CD14-positive monocyte (primary cell): ENCODE measurements around the gene KCNJ1. TPM values are rescaled to one million over a fixed set of nuclear protein-coding genes. Genes with fewer than 3 reads are reported as not detected.

Source experiments
- DNase-seq, 3 donors: peaks; one replicate each; pipeline ENCODE4 v3.0.0-alpha.2; 2011 to 2022
- H2AFZ ChIP-seq: 2 replicates; pipeline ENCODE4 v1.6.0; 2012; ENCODE audit warnings: mild to moderate bottlenecking, low read depth, low read length, inconsistent platforms; ENCODE audit not compliant: insufficient read depth, poor library complexity, severe bottlenecking
- H3K27ac ChIP-seq, 2 donors: 1 replicate in 1 of 2; 2 replicates in 1 of 2; pipeline ENCODE4 v1.5.1; 2012 to 2013; ENCODE audit warnings: low read length in 2 of 2, control low read depth in 1 of 2, inconsistent platforms in 1 of 2, low read depth in 1 of 2, mild to moderate bottlenecking in 1 of 2
- H3K27me3 ChIP-seq, 2 donors: one replicate each; pipeline versions ENCODE4 v1.6.0 to v1.6.1; 2011 to 2013; ENCODE audit warnings: low read length in 2 of 2; ENCODE audit not compliant: control insufficient read depth in 2 of 2, insufficient read depth in 2 of 2
- H3K36me3 ChIP-seq, 2 donors: replicated peaks in 1 of 2; 1 replicate in 1 of 2; 2 replicates in 1 of 2; pipeline versions ENCODE4 v1.5.1 to v1.6.1; 2012 to 2013; ENCODE audit warnings: low read length in 2 of 2, control low read depth in 1 of 2, inconsistent platforms in 1 of 2, mild to moderate bottlenecking in 1 of 2; ENCODE audit not compliant: insufficient read depth in 2 of 2, control insufficient read depth in 1 of 2
- H3K4me1 ChIP-seq, 2 donors: 1 replicate in 1 of 2; 2 replicates in 1 of 2; pipeline versions ENCODE4 v1.5.1 to v1.6.1; 2012 to 2013; ENCODE audit warnings: low read length in 2 of 2, control low read depth in 1 of 2, inconsistent platforms in 1 of 2, mild to moderate bottlenecking in 1 of 2, moderate library complexity in 1 of 2; ENCODE audit not compliant: insufficient read depth in 2 of 2, control insufficient read depth in 1 of 2
- H3K4me2 ChIP-seq: replicated peaks from 2 replicates; pipeline ENCODE3; 2012; ENCODE audit warnings: low read length, moderate library complexity, mild to moderate bottlenecking; ENCODE audit not compliant: poor library complexity, severe bottlenecking; ENCODE audit errors: extremely low read depth
- H3K4me3 ChIP-seq, 3 experiments: fragments of 200-600 bp in 1 of 3; sonication (generic) in 1 of 3; replicated peaks in 1 of 3; 1 replicate in 2 of 3; 2 replicates in 1 of 3; pipeline ENCODE4 v1.5.1; 2011 to 2013; ENCODE audit warnings: low read length in 3 of 3, mild to moderate bottlenecking in 3 of 3, control low read depth in 2 of 3, low read depth in 2 of 3, inconsistent platforms in 1 of 3, moderate library complexity in 1 of 3
- H3K79me2 ChIP-seq: 2 replicates; pipeline ENCODE4 v1.6.0; 2012; ENCODE audit warnings: mild to moderate bottlenecking, control low read depth, inconsistent platforms, low read length, moderate library complexity; ENCODE audit not compliant: insufficient read depth
- H3K9ac ChIP-seq: 2 replicates; pipeline ENCODE4 v1.6.0; 2017; ENCODE audit warnings: low read length, mild to moderate bottlenecking; ENCODE audit not compliant: insufficient read depth, poor library complexity, severe bottlenecking
- H3K9me3 ChIP-seq, 2 donors: replicated peaks in 1 of 2; 1 replicate in 1 of 2; 2 replicates in 1 of 2; pipeline versions ENCODE4 v1.5.1 to v1.6.1; 2012 to 2013; ENCODE audit warnings: low read length in 2 of 2, control low read depth in 1 of 2; ENCODE audit not compliant: control insufficient read depth in 1 of 2, insufficient read depth in 1 of 2
- H4K20me1 ChIP-seq: 2 replicates; pipeline ENCODE4 v1.6.0; 2012; ENCODE audit warnings: mild to moderate bottlenecking, low read length, control low read depth, moderate library complexity; ENCODE audit not compliant: insufficient read depth
- H3K27ac Mint-ChIP-seq, 7 donors: one replicate each; pipeline ENCODE4 v1.8.0; 2020; ENCODE audit warnings: mild to moderate bottlenecking in 7 of 7, mixed read lengths in 7 of 7, moderate library complexity in 6 of 7, inconsistent platforms in 2 of 7
- H3K27me3 Mint-ChIP-seq, 3 donors: one replicate each; pipeline ENCODE4 v1.8.0; 2021 to 2022; ENCODE audit warnings: low read depth in 3 of 3, mild to moderate bottlenecking in 3 of 3, mixed read lengths in 3 of 3, moderate library complexity in 3 of 3, inconsistent platforms in 1 of 3
- H3K36me3 Mint-ChIP-seq, 2 donors: one replicate each; pipeline ENCODE4 v1.8.0; 2020; ENCODE audit warnings: mixed read lengths in 2 of 2, inconsistent platforms in 1 of 2, mild to moderate bottlenecking in 1 of 2
- H3K4me1 Mint-ChIP-seq: one replicate; pipeline ENCODE4 v1.8.0; 2020; ENCODE audit warnings: mild to moderate bottlenecking, mixed read lengths
- H3K4me3 Mint-ChIP-seq, 2 donors: one replicate each; pipeline ENCODE4 v1.8.0; 2020; ENCODE audit warnings: mild to moderate bottlenecking in 2 of 2, mixed read lengths in 2 of 2, moderate library complexity in 1 of 2
- H3K9me3 Mint-ChIP-seq, 7 donors: one replicate each; pipeline ENCODE4 v1.8.0; 2020 to 2022; ENCODE audit warnings: mixed read lengths in 7 of 7, mild to moderate bottlenecking in 6 of 7, moderate library complexity in 6 of 7, inconsistent platforms in 2 of 7
- WGBS: methylation state at CpG from one replicate; pipeline ENCODE4 v1.1.5; 2013; ENCODE audit warnings: missing lambda C conversion rate; ENCODE audit not compliant: insufficient coverage; 5-methylcytosine and 5-hydroxymethylcytosine counted together
- intact Hi-C, 2 donors: fragments of 100-400 bp; cut with micrococcal nuclease; formaldehyde crosslinking; loops; one replicate each; pipeline versions ENCODE4 v1.15.0 to v1.15.1; 2023
- polyA plus RNA-seq, 3 donors: library from polyadenylated mRNA; depleted of rRNA in 1 of 3; unstranded in 2 of 3; stranded (reverse) in 1 of 3; fragments of 300-500 nt in 2 of 3; fragments of >200 nt in 1 of 3; fragmentation: Illumina TruSeq in 2 of 3; gene quantifications; 1 replicate in 2 of 3; 2 replicates in 1 of 3; pipeline ENCODE4 v1.2.3, GENCODE V29; 2012 to 2021
- TF ChIP-seq, protein P1 (sequence below): fragments of 200-600 bp; IDR thresholded peaks from one replicate; pipeline ENCODE4 v1.8.0; 2022; ENCODE audit warnings: antibody characterized with exemption, mild to moderate bottlenecking

The KCNJ1 gene
- polyA plus RNA-seq, 3 donors = 0.12 to 0.47 TPM; not detected in 1

DNA sequence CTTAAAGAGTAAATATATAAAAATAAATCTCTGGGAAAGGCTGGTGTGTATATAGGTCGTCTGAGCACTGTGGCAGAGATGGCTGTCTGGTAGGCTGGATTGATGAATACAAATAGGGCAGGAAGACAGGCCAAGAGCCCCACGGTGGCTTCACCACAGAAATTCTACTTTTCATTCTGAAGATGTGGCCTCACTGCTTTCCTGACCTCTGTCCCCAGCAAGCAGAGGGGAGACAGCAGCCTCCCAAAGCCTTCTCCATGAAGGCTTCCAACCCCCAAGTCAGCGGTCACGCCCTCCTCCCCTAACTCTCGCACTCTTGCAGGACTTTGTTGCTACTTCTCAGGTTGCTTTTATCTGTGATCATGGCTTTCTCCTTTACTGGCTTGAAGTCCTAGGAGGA is 10.6 kb upstream of the KCNJ1 start:
- DNase-seq = no peak
- Histone ChIP-seq H3K9me3 (no peaks in the 10 kb centered on the region), H3K79me2 (no peaks in the 10 kb centered on the region), H3K4me1 (no peaks in the 10 kb centered on the region), H3K4me2 (no peak overlapping the region), H3K27me3 (no peaks in the 10 kb centered on the region), H2AFZ (no peak overlapping the region), H3K27ac (no peak overlapping the region), H3K9ac (no peak overlapping the region), H4K20me1 (no peaks in the 10 kb centered on the region), H3K4me3 (no peak overlapping the region), H3K36me3 (no peaks in the 10 kb centered on the region)
- intact Hi-C loops = no loop called here
- Mint-ChIP-seq H3K36me3 (no peaks in the 10 kb centered on the region), H3K9me3 (no peaks in the 10 kb centered on the region), H3K27me3 (peaks cover 2 to 10% (median 4%) of the 10 kb centered on the region in 3 donors), H3K4me3 (no peak overlapping the region), H3K27ac (no peak overlapping the region), H3K4me1 (no peaks in the 10 kb centered on the region)
- TF ChIP-seq, protein P1, sequence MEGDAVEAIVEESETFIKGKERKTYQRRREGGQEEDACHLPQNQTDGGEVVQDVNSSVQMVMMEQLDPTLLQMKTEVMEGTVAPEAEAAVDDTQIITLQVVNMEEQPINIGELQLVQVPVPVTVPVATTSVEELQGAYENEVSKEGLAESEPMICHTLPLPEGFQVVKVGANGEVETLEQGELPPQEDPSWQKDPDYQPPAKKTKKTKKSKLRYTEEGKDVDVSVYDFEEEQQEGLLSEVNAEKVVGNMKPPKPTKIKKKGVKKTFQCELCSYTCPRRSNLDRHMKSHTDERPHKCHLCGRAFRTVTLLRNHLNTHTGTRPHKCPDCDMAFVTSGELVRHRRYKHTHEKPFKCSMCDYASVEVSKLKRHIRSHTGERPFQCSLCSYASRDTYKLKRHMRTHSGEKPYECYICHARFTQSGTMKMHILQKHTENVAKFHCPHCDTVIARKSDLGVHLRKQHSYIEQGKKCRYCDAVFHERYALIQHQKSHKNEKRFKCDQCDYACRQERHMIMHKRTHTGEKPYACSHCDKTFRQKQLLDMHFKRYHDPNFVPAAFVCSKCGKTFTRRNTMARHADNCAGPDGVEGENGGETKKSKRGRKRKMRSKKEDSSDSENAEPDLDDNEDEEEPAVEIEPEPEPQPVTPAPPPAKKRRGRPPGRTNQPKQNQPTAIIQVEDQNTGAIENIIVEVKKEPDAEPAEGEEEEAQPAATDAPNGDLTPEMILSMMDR = no peak
- WGBS = 70% methylated on average over 1 of the region's 5 CpGs

DNA sequence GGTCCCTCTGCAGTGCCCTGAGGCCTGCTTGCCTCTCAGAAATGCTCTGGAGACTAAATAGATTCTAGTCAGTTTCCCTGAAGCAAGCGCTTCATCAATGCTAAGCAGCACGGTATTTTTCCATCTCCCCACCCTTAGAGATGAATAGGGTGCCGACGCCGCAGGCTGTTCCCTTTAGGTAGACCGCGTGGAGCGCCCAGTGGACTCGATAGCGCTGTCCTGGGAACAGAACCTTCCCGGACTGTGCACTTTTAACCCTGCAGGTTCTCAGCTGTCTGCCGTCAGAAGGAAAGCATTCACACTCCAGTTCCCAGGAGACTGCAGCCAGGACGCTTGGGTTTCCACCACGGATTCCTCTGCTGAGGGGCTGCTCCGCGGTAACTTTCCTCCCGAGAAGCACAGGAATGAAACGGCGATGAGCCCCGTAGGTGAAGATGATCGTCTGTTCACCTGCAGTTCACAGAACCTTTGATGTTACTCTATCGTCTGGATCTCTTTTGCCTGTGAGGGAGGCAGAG is 9.1 kb upstream of the KCNJ1 start:
- TF ChIP-seq, protein P1 = no peak
- Histone ChIP-seq H3K9me3 (no peaks in the 10 kb centered on the region), H3K4me2 (no peak overlapping the region), H2AFZ (no peak overlapping the region), H4K20me1 (no peaks in the 10 kb centered on the region), H3K4me1 (no peaks in the 10 kb centered on the region), H3K27me3 (no peaks in the 10 kb centered on the region), H3K79me2 (no peaks in the 10 kb centered on the region), H3K36me3 (no peaks in the 10 kb centered on the region), H3K4me3 (no peak overlapping the region), H3K27ac (no peak overlapping the region), H3K9ac (no peak overlapping the region)
- no peak overlapping the region for H3K4me3 Mint-ChIP-seq
- WGBS = 99% methylated on average over 18 of the region's 22 CpGs
- intact Hi-C loops = no loop called here
- H3K36me3 Mint-ChIP-seq = no peaks in the 10 kb centered on the region
- no peaks in the 10 kb centered on the region for H3K4me1 Mint-ChIP-seq
- H3K27ac Mint-ChIP-seq = no peak overlapping the region
- H3K9me3 Mint-ChIP-seq = no peaks in the 10 kb centered on the region
- no peak for DNase-seq
- peaks cover 2 to 8% (median 4%) of the 10 kb centered on the region in 3 donors for H3K27me3 Mint-ChIP-seq
